Right atrium auricular region (tissue), 2 donors: Measurements from ENCODE around the gene SLIT3. TPM values are rescaled to one million over a fixed set of nuclear protein-coding genes. Genes with fewer than 3 reads are reported as not detected.

ENCODE experiments used
- DNase-seq: peaks from one replicate; pipeline ENCODE4 v3.0.0-alpha.2; 2019; ENCODE audit warnings: low spot score
- H3K27ac ChIP-seq, 2 donors: fragments of 200-600 bp; sonication (generic); 1 replicate in 1 of 2; 2 replicates in 1 of 2; pipeline ENCODE4 v1.5.1; 2016 to 2019
- H3K27me3 ChIP-seq, 2 donors: fragments of 200-600 bp; sonication (generic); one replicate each; pipeline versions ENCODE4 v1.5.1 to v1.6.0; 2017 to 2019
- H3K36me3 ChIP-seq: fragments of 200-600 bp; sonication (generic); one replicate; pipeline ENCODE4 v1.5.1; 2016
- H3K4me1 ChIP-seq, 2 donors: fragments of 200-600 bp; sonication (generic); one replicate each; pipeline versions ENCODE4 v1.5.1 to v1.6.0; 2017 to 2019
- H3K4me3 ChIP-seq, 2 donors: fragments of 200-600 bp; sonication (generic); 1 replicate in 1 of 2; 2 replicates in 1 of 2; pipeline ENCODE4 v1.5.1; 2017 to 2019; ENCODE audit warnings: mild to moderate bottlenecking in 1 of 2, moderate library complexity in 1 of 2
- H3K9me3 ChIP-seq, 2 donors: fragments of 200-600 bp; sonication (generic); one replicate each; pipeline ENCODE4 v1.5.1; 2019
- CTCF ChIP-seq, 2 donors: fragments of 200-600 bp; sonication (generic); IDR thresholded peaks; one replicate each; pipeline ENCODE4 v1.5.1; 2019; ENCODE audit warnings: antibody characterized with exemption in 2 of 2
- total RNA-seq, 2 donors: library from RNA; depleted of rRNA; stranded (reverse); fragments of >200 nt; gene quantifications; one replicate each; pipeline ENCODE4 v1.1.0, GENCODE V29; 2016

The SLIT3 gene
- total RNA-seq, 2 donors from 2014 or later: 66.1 to 85.8 TPM

GRCh38 chr5:169095410-169095960 lies 205.5 kb downstream of the SLIT3 start:
- H3K4me1 ChIP-seq: peaks cover 0 to 37% of the 10 kb centered on the region in 2 donors
- DNase-seq: no peak
- H3K4me3 ChIP-seq: no peak overlapping the region
- no peaks in the 10 kb centered on the region for H3K27me3 ChIP-seq
- H3K27ac ChIP-seq: no peak overlapping the region
- no peak for TF ChIP-seq CTCF (IDR thresholded peaks at IDR 0.05)
- H3K36me3 ChIP-seq: no peaks in the 10 kb centered on the region
- peaks cover 0 to 6% of the 10 kb centered on the region in 2 donors for H3K9me3 ChIP-seq

- H3K4me1 ChIP-seq: peaks cover 0 to 30% of the 10 kb centered on the region in 2 donors
- H3K27ac ChIP-seq: no peak overlapping the region
- peaks cover 0 to 7% of the 10 kb centered on the region in 2 donors for H3K9me3 ChIP-seq
- H3K27me3 ChIP-seq: no peaks in the 10 kb centered on the region
- no peak overlapping the region for H3K4me3 ChIP-seq
- H3K36me3 ChIP-seq: no peaks in the 10 kb centered on the region
- no peak for DNase-seq
- TF ChIP-seq CTCF (IDR thresholded peaks at IDR 0.05): no peak
Measured at GRCh38 chr5:169094586-169095409, 206.1 kb downstream of the SLIT3 start.

GRCh38 chr5:169091396-169091980 lies 209.5 kb downstream of the SLIT3 start:
- H3K27ac ChIP-seq: no peak overlapping the region
- no peak for DNase-seq
- no peaks in the 10 kb centered on the region for H3K27me3 ChIP-seq
- peaks cover 0 to 10% of the 10 kb centered on the region in 2 donors for H3K4me1 ChIP-seq
- peaks cover 0 to 7% of the 10 kb centered on the region in 2 donors for H3K9me3 ChIP-seq
- H3K4me3 ChIP-seq: no peak overlapping the region
- H3K36me3 ChIP-seq: no peaks in the 10 kb centered on the region
- no peak for TF ChIP-seq CTCF (IDR thresholded peaks at IDR 0.05)

- Histone ChIP-seq H3K4me3 (no peak overlapping the region), H3K4me1 (peaks cover 0 to 5% of the 10 kb centered on the region in 2 donors), H3K9me3 (peaks cover 0 to 7% of the 10 kb centered on the region in 2 donors), H3K27me3 (no peaks in the 10 kb centered on the region), H3K36me3 (no peaks in the 10 kb centered on the region), H3K27ac (no peak overlapping the region)
- DNase-seq: no peak
- no peak for TF ChIP-seq CTCF (IDR thresholded peaks at IDR 0.05)
Measured at GRCh38 chr5:169089343-169089742, 211.6 kb downstream of the SLIT3 start.

GRCh38 chr5:169088028-169088725 lies 212.8 kb downstream of the SLIT3 start:
- no peak for DNase-seq

More at GRCh38 chr5:169088028-169088725, 212.8 kb downstream of the SLIT3 start:
- H3K9me3 ChIP-seq: peaks cover 0 to 7% of the 10 kb centered on the region in 2 donors
- no peak overlapping the region for H3K4me3 ChIP-seq
- no peak for TF ChIP-seq CTCF (IDR thresholded peaks at IDR 0.05)
- H3K36me3 ChIP-seq: no peaks in the 10 kb centered on the region
- H3K4me1 ChIP-seq: peaks cover 0 to 5% of the 10 kb centered on the region in 2 donors
- H3K27me3 ChIP-seq: no peaks in the 10 kb centered on the region
- H3K27ac ChIP-seq: no peak overlapping the region
